ENCODE results near the gene PTGFRN. TPM values are rescaled to one million over a fixed set of nuclear protein-coding genes. Genes with fewer than 3 reads are reported as not detected.
A peak's percentile ranks its signal among the peaks of the same experiment; 100 is the strongest.

Gene PTGFRN
- total RNA-seq, 1 donor from 2014 or later = 106 TPM

GRCh38 chr1:117033772-117034171, 124.1 kb downstream of the PTGFRN start:
- no peak for TF ChIP-seq CTCF (IDR thresholded peaks at IDR 0.05; ENCODE audit: unreplicated experiment)
- H3K4me3 Mint-ChIP-seq = no peak overlapping the region

GRCh38 chr1:117034791-117035290, 125.1 kb downstream of the PTGFRN start:
- DNase-seq (ENCODE audit: low spot score in 2 of 2, unreplicated experiment in 2 of 2) = no peak
- TF ChIP-seq CTCF (IDR thresholded peaks at IDR 0.05; ENCODE audit: unreplicated experiment) = no peak
- no peaks in the 10 kb centered on the region for H3K9me3 Mint-ChIP-seq
- H3K27ac Mint-ChIP-seq = no peak overlapping the region
- no peaks in the 10 kb centered on the region for H3K27me3 Mint-ChIP-seq (ENCODE audit: low read depth)
- H3K4me3 Mint-ChIP-seq = no peak overlapping the region
- H3K36me3 Mint-ChIP-seq = peaks cover 2% of the 10 kb centered on the region
- H3K4me1 Mint-ChIP-seq = peaks cover 31% of the 10 kb centered on the region

More at GRCh38 chr1:117033772-117034171, 124.1 kb downstream of the PTGFRN start:
- H3K27ac Mint-ChIP-seq = peak overlapping the region; percentile 60
- no peak for DNase-seq (ENCODE audit: low spot score in 2 of 2, unreplicated experiment in 2 of 2)
- H3K4me1 Mint-ChIP-seq = peaks cover 31% of the 10 kb centered on the region
- no peaks in the 10 kb centered on the region for H3K9me3 Mint-ChIP-seq
- H3K27me3 Mint-ChIP-seq (ENCODE audit: low read depth) = no peaks in the 10 kb centered on the region
- H3K36me3 Mint-ChIP-seq = peaks cover 2% of the 10 kb centered on the region

DNA sequence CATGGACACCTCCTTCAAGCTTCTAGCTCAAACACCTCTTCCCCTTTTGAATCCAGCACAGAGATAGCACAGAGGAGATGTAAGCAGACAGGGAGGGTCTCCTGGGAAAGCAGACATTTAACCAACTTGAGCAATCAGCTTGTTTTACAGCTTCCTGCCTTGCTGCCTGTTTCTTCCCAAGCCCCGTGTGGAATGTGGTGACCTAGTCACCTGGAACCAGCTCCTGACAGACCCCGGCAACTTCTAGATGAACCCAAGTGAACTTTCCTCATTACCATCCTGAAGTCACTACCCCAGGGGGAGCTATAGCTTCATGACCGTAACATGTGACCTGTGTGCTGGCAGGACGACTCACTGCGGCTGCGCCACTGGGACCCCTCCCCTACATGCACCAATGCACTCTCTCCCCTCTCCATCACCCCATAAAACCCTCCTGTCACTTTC, 126.3 kb downstream of the PTGFRN start:
- no peaks in the 10 kb centered on the region for H3K27me3 Mint-ChIP-seq (ENCODE audit: low read depth)
- H3K36me3 Mint-ChIP-seq = no peaks in the 10 kb centered on the region
- H3K4me1 Mint-ChIP-seq = peaks cover 31% of the 10 kb centered on the region
- TF ChIP-seq CTCF (IDR thresholded peaks at IDR 0.05; ENCODE audit: unreplicated experiment) = no peak
- no peak for DNase-seq (ENCODE audit: low spot score in 2 of 2, unreplicated experiment in 2 of 2)
- no peak overlapping the region for H3K4me3 Mint-ChIP-seq
- H3K9me3 Mint-ChIP-seq = peaks cover 3% of the 10 kb centered on the region
- H3K27ac Mint-ChIP-seq = peak overlapping the region; percentile 56

GRCh38 chr1:117037802-117038201, 128.1 kb downstream of the PTGFRN start:
- Mint-ChIP-seq H3K36me3 (peaks cover 2% of the 10 kb centered on the region), H3K27me3 (ENCODE audit: low read depth) (no peaks in the 10 kb centered on the region), H3K9me3 (peaks cover 8% of the 10 kb centered on the region), H3K4me1 (peaks cover 24% of the 10 kb centered on the region), H3K4me3 (no peak overlapping the region), H3K27ac (no peak overlapping the region)
- TF ChIP-seq CTCF (IDR thresholded peaks at IDR 0.05; ENCODE audit: unreplicated experiment) = no peak
- DNase-seq (ENCODE audit: low spot score in 2 of 2, unreplicated experiment in 2 of 2) = no peak

- Mint-ChIP-seq H3K27me3 (ENCODE audit: low read depth) (no peaks in the 10 kb centered on the region), H3K4me1 (peaks cover 19% of the 10 kb centered on the region), H3K4me3 (no peak overlapping the region), H3K9me3 (peaks cover 12% of the 10 kb centered on the region), H3K27ac (no peak overlapping the region), H3K36me3 (peaks cover 5% of the 10 kb centered on the region)
- no peak for TF ChIP-seq CTCF (IDR thresholded peaks at IDR 0.05; ENCODE audit: unreplicated experiment)
- DNase-seq (ENCODE audit: low spot score in 2 of 2, unreplicated experiment in 2 of 2) = no peak
Measured at GRCh38 chr1:117038236-117038635, 128.5 kb downstream of the PTGFRN start.

Other genes with a start within 250 kb of the PTGFRN start
- gene IGSF3, start 242.2 kb upstream of the PTGFRN start, total RNA-seq = 59.2 to 60.1 TPM (median 59.4 TPM) in 3 replicates
- not detected in 3 replicates for gene CD2, start 155.5 kb upstream of the PTGFRN start, total RNA-seq
- gene CD101, start 91.8 kb downstream of the PTGFRN start, total RNA-seq = 3.7 to 5.6 TPM (median 4.1 TPM) in 3 replicates
- 38.4 to 40.6 TPM (median 40.6 TPM) in 3 replicates for gene TTF2, start 150.4 kb downstream of the PTGFRN start, total RNA-seq
- gene TRIM45, start 211.8 kb downstream of the PTGFRN start, total RNA-seq = 39.1 to 41.5 TPM (median 40.0 TPM) in 3 replicates